ENCODE data around the gene LDLRAD4.

Gene LDLRAD4

GRCh38 chr18:13437796-13438506 is 219.4 kb downstream of the LDLRAD4 start:
- in situ Hi-C loops (cut with MboI; ENCODE audit: low sequenced_read_pairs), result loop anchor here (25.0 kb wide), 1 partner anchor 174 kb away; no protein-coding TSS in a partner anchor

- in situ Hi-C loops (cut with MboI; ENCODE audit: low sequenced_read_pairs), result loop anchor here (25.0 kb wide), 1 partner anchor 174 kb away; no protein-coding TSS in a partner anchor
Measured at GRCh38 chr18:13438507-13439056, 220.0 kb downstream of the LDLRAD4 start.

GRCh38 chr18:13439461-13439860 is 220.9 kb downstream of the LDLRAD4 start:
- in situ Hi-C loops (cut with MboI; ENCODE audit: low sequenced_read_pairs), result loop anchor here (25.0 kb wide), 1 partner anchor 173 kb away; no protein-coding TSS in a partner anchor

GRCh38 chr18:13440277-13441248 is 222.0 kb downstream of the LDLRAD4 start:
- in situ Hi-C loops (cut with MboI; ENCODE audit: low sequenced_read_pairs), result loop anchor here (25.0 kb wide), 1 partner anchor 172 kb away; no protein-coding TSS in a partner anchor

- in situ Hi-C loops (cut with MboI; ENCODE audit: low sequenced_read_pairs), result loop anchor here (25.0 kb wide), 1 partner anchor 171 kb away; no protein-coding TSS in a partner anchor
Measured at GRCh38 chr18:13441736-13442135, 223.2 kb downstream of the LDLRAD4 start.

- in situ Hi-C loops (cut with MboI; ENCODE audit: low sequenced_read_pairs), result loop anchor here (25.0 kb wide), 1 partner anchor 170 kb away; no protein-coding TSS in a partner anchor
Measured at GRCh38 chr18:13442451-13442850, 223.9 kb downstream of the LDLRAD4 start.

GRCh38 chr18:13443552-13443951 is 225.0 kb downstream of the LDLRAD4 start:
- in situ Hi-C loops (cut with MboI; ENCODE audit: low sequenced_read_pairs), result loop anchor here (25.0 kb wide), 1 partner anchor 169 kb away; no protein-coding TSS in a partner anchor

GRCh38 chr18:13444430-13445240 is 226.1 kb downstream of the LDLRAD4 start:
- in situ Hi-C loops (cut with MboI; ENCODE audit: low sequenced_read_pairs), result loop anchor here (25.0 kb wide), 1 partner anchor 168 kb away; no protein-coding TSS in a partner anchor

- in situ Hi-C loops (cut with MboI; ENCODE audit: low sequenced_read_pairs), result loop anchor here (25.0 kb wide), 1 partner anchor 167 kb away; no protein-coding TSS in a partner anchor
Measured at GRCh38 chr18:13445241-13445897, 226.8 kb downstream of the LDLRAD4 start.

GRCh38 chr18:13446024-13446423 is 227.5 kb downstream of the LDLRAD4 start:
- in situ Hi-C loops (cut with MboI; ENCODE audit: low sequenced_read_pairs), result loop anchor here (25.0 kb wide), 1 partner anchor 166 kb away; no protein-coding TSS in a partner anchor

GRCh38 chr18:13446610-13447461 is 228.3 kb downstream of the LDLRAD4 start:
- in situ Hi-C loops (cut with MboI; ENCODE audit: low sequenced_read_pairs), result loop anchor here (25.0 kb wide), 1 partner anchor 165 kb away; no protein-coding TSS in a partner anchor

- in situ Hi-C loops (cut with MboI; ENCODE audit: low sequenced_read_pairs), result loop anchor here (25.0 kb wide), 1 partner anchor 165 kb away; no protein-coding TSS in a partner anchor
Measured at GRCh38 chr18:13447621-13448334, 229.2 kb downstream of the LDLRAD4 start.

GRCh38 chr18:13448335-13448795 is 229.8 kb downstream of the LDLRAD4 start:
- in situ Hi-C loops (cut with MboI; ENCODE audit: low sequenced_read_pairs), result loop anchor here (25.0 kb wide), 1 partner anchor 164 kb away; no protein-coding TSS in a partner anchor

GRCh38 chr18:13449651-13450050 is 231.1 kb downstream of the LDLRAD4 start:
- in situ Hi-C loops (cut with MboI; ENCODE audit: low sequenced_read_pairs), result loop anchor here (25.0 kb wide), 1 partner anchor 163 kb away; no protein-coding TSS in a partner anchor

GRCh38 chr18:13450289-13451212 is 232.0 kb downstream of the LDLRAD4 start:
- in situ Hi-C loops (cut with MboI; ENCODE audit: low sequenced_read_pairs), result no loop called here

- in situ Hi-C loops (cut with MboI; ENCODE audit: low sequenced_read_pairs), result no loop called here
Measured at GRCh38 chr18:13451213-13451540, 232.6 kb downstream of the LDLRAD4 start.

Measured in HL-60/S4 (cell line).